ENCODE results near the gene ANO3.

The ANO3 gene

DNA sequence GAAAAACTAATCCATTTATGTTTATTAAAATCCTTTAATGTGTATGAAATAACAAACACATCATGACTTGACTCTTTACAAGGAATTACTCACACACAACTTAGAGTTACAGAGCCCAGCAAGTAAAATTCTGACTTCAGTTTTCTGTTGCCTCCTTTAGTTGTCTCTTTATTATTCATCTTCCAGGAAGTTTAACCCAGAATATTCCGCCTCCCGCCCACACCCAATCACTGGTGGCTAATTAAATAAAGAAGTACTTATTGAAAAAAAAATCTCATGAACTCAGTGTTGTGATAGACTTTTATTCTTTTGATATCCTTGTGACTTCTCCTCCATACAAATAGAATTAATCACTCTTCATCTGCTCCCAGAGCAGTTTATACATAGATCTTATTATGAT, 178.2 kb downstream of the ANO3 start:
- no peak for DNase-seq

DNA sequence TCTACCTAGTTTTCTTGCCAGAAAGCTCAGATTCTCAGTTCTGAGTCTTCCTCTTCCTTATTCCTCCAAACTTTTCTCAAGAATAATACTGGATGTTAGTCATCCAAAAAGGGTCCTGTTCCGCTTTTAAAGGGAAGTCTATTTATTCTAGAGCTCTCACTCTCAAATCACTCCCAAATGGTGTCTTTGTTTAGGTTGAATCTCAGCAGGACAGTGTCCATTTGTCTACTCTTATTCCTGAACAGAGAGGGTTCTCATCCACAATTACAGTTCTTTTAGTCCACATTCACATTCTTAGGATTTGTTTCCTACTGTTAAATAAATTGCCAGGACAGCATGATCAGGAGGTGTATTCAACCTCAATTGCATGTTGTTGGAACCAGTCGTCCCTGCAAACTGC, 178.8 kb downstream of the ANO3 start:
- DNase-seq: no peak

DNA sequence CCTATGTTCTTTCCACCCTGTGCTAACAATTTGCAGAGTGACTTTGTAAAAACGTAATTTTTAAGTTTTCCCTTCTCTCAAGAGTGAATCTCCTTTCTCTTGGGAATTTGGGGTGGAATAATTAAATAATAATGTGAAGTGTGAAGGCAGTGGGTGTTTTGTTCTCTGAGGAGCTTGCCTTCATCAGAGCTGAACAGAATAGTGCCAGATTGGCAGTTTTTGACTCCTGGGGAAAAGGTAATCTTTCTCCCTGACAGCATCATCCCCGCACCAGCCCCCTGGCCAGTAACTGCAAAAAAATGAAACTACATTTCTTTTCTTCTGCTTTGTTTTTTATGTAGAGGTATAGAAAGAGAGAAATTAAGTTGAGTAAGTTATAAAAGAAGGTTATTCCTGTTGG, 180.3 kb downstream of the ANO3 start:
- no peak for DNase-seq

DNA sequence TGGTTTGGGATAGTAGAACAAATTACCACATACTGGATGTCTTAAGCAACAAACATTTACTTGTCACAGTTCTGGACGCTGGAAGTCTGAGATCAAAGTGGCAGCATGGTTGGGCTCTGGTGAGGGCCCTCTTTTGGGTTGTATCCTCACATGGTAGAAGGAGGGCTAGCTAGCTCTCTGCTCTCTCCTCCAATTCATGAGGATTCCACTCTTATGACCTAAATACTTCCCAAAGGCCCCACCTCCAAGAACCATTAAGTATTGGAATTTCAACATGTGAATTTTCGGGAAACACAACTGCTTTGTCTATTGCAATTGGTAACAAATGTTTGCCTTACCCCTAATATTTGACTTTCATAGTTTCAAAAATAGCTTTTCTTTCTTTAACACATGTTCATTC, 187.5 kb downstream of the ANO3 start:
- DNase-seq: no peak

DNA sequence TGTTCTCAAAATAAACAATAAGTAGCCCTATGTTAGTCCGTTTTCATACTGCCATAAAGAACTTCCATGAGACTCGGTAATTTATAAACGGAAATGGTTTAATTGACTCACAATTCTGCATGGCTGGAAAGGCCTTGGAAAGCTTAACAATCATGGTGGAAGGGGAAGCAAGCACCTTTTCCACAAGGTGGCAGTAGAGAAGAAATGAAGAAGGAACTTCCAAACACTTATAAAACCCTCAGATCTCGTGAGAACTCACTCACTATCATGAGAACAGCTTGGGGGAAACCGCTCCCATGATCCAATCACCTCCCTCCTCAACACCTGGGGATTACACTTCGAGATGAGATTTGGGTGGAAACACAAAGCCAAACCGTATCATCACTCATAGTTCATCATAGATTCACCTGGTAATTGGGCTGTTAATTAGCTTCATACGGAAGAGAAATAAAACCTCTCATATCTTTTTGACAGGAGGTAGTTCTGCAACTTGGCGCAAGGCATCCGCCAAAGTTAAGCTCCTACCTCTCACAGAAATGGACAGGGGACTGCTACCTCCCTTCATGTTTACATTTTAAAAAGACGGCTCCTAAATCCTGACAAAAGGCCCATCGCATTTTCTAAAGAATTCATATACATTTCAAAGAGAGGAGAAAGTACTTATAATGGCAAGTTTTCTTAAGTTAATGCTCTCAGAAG, 191.1 kb downstream of the ANO3 start:
- peak; percentile 1 for DNase-seq

DNA sequence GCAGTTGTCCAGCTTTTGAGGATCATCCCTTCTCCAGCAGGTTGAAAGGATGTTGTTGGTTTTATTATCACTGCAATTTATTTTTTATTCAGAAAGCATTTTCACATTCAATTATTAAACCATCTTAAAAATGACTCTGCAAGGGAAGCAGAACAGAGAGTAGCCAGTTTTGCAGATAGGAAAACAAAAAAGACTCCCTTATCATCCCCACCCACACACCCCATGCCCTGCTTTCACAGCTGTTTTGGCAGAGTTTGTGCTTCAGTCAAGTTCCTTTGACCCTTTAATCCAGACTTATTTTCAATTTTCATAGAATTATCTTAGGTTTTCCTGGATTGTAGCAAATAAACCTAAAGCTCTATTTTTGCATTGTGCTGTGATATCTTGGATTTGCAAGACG, 195.8 kb downstream of the ANO3 start:
- no peak for DNase-seq

DNA sequence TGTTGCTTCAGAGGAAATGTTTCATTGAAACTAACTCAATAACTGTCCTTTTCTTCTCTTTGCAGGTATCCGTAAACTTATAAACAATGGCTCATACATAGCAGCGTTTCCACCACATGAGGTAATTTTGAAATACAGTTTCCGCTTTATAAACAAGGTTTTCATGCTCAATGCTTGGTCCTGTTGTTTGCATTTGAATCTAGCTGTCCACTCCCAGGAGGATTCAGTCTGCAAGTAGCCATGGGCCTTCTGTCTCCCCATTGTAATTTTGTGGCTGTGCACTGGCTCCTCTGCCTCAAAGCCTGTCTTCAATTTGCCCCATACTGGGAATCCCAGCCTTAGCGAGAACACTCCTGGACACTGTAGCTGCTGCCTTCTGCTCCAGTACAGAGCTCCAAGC, 205.4 kb downstream of the ANO3 start:
- no peak for DNase-seq

DNA sequence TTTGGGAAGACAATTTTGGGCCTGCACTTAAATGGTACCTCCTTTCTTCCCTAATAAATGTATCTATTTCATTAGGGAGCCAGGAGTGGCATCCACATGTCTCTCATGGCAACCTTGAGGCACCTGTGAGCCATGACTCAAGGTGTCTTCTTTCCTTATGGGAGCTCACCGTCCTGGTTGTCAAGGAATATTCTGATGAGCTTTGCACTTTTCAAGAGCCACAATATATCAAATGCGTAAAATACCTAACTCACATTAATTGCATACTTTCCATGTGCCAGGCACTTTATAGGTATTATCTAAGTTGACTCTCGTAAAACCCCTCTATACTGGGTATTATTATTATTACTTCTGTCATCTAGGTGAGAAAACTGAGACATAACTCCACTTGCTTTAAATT, 207.6 kb downstream of the ANO3 start:
- DNase-seq: no peak

DNA sequence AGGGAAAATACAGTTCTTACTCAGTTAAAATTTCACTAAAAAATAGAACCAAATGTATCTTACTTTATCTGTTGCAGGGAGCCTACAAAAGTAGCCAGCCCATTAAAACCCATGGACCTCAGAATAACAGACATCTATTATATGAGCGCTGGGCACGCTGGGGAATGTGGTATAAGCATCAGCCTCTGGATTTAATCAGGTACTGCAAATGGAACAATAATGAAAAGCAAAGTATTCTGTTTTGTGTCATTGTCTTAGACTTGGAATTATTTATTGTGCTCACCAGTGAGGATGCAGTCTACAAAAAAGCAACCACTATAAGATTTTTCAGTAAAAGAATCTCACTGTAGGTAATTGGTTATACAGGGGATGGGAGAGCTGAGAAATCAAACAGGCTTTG, 209.9 kb downstream of the ANO3 start:
- no peak for DNase-seq

DNA sequence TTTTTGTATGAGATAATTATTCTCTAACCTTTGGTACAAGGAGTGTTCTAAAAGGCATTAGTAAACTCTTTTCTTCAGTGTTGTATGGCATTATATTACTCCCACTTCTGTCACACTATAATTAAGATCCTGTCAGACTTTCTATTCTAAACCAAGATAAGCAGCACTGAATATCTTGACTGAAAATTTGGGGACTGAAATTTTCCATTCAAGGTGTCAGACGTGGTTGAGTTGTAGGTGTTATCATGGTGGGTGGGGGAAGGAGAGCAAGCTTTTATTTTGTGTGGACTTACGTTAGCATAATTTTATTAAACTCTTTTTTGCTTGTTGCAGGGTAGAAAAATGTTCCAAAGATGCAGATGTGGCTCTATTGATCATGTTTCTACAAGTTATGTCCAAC, 217.2 kb downstream of the ANO3 start:
- DNase-seq: no peak

DNA sequence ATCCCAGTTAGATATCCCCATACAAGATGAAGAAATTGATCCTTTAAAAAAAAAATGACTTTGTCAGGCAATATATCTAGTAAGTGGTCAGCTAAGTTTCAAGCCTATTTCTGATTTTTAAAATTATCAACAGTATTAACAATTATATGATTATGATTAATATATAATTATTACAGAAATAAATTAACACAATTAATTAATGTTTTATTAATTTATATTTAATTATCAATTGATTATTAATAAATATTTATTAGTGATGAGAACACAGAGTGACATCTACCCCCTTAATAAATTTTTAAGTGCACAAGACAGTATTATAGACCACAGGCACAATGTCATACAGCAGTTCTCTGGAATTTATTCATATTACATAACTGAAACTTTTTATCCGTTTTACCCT, 218.1 kb downstream of the ANO3 start:
- DNase-seq: no peak

DNA sequence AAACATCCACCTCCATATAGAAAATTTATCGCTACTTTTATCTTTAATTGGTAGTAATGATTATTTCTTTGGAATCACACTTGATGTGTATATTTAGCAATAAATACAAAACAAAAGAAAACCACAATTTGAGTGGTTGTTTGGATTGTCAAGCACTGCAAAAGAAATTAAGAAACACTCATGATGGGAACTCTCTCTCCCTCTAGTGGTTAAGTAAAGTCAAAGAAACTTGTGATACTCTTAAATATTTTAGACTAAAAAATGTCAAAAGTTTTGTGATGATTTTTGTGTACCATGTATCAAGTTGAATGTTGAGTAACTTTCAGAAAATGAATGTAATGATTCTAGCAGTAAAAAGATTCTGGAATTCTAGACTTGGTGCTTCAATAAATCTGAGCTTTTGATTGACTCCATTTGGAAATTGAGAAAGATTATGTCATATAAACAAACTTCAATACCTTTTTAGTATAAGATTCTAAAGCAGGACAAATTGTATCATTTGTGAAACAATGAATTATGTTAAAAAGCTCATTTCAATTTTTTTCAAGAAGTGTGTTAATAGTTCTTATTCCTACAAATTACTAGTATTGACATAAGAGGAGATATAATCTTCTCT, 219.4 kb downstream of the ANO3 start:
- DNase-seq: no peak

DNA sequence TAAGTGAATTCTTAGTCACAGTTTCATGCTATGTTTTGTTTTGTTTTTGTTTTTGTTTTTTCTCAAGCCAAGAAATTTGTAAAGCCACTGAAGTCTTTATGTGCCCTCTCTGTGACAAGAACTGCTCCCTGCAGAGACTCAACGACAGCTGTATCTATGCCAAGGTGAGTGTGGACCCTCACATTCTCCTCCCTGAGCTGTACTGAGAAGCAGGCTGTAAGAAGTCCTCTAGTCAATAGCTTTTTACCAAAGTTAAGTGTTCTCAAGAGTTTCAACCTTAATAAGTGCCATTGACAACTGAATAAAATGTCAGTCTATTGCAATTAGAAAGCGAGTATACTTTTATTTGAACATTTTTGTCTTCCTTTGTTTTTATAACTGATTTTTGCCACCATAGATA, 221.3 kb downstream of the ANO3 start:
- no peak for DNase-seq

DNA sequence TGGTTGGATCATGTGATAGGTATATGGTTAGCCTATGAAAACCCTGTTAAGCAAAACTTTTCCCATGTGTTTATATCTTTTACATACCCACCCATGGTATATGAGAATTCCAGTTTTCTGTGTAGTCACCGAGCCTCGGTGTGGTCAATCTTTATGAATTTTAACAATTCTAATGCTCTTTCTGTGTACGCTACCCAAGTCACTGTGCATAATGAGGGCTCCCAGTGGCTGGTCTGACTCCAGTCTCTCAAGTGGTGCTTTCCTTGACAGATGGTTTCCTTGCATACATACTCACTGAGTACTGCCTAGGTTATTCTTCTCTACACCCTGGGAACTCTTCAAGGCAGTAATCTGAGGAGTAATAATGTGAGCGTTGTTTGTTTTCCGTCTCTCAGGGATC, 222.5 kb downstream of the ANO3 start:
- DNase-seq: no peak

DNA sequence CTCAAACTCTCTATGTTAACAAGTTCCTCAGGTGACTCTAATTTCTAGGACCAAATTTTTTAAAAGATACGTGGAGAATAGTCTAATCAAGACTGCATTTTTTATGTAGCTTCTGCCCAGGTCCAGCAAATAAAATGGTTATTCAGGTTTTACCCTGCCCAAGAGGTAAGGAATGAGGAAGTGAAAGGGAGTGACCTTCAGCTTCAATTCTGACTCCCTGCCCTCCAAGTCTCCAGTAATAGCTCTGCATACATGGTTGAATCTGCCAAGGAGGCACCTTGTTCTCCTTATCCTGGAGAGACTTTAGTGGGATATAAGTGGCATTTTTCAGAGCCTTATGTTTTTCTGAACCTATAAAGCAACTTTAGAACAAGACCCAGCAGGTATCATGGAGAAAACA, 224.7 kb downstream of the ANO3 start:
- DNase-seq: no peak

DNA sequence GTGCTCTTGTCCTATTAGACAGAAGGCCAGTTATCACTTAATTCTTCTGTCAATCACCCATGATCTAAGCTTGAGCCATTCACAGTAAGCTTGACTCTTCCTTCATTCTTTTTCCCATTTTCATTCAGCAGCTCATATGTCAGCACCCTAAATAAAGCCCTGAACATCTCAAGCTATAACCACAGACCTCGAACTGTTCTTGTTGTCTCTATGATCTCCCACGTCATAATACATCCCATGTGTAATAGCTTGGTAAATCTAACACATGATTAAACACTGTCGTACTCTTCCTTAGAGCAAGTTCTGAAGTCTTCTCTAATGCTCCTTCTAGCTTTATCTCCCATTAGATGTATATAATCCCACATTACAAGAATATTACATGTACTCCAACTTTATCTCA, 225.7 kb downstream of the ANO3 start:
- DNase-seq: no peak

DNA sequence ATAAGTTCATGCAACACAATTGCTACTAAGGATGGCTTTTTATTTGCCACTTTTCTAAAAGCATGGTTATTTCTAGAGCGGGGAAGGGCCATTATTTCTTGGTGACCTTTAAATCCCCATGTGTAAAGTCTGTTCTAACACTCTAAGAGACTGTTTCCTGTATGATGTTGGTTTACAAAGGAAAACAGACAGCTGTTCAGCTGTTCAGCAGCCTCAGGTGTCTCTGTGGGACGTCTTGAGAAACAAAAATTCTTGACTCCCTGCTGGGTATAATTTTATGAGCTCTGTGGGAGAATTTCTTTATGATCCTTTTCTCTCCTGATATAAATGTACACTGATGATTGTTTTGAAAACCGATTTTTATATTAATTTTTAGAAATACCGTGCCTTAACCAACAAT, 226.3 kb downstream of the ANO3 start:
- no peak for DNase-seq

DNA sequence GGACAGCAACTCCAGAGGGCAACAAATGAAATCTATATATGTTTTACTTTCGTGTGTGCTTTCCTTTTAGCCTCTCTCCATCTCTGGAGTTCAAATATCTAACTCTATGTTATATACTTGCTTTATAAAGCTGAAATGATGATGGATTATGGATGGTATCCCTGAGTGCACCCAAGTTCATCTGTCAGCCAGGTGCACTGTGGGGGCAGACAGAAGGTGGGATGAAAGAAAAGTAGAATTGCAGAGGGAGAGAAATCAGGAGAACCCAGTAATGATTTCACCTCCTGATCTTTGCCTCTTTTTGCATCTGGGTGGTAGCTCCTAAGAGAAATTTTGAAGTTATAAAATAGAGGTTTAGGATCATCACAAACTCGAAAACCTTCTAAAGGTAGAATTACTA, 237.7 kb downstream of the ANO3 start:
- no peak for DNase-seq

DNA sequence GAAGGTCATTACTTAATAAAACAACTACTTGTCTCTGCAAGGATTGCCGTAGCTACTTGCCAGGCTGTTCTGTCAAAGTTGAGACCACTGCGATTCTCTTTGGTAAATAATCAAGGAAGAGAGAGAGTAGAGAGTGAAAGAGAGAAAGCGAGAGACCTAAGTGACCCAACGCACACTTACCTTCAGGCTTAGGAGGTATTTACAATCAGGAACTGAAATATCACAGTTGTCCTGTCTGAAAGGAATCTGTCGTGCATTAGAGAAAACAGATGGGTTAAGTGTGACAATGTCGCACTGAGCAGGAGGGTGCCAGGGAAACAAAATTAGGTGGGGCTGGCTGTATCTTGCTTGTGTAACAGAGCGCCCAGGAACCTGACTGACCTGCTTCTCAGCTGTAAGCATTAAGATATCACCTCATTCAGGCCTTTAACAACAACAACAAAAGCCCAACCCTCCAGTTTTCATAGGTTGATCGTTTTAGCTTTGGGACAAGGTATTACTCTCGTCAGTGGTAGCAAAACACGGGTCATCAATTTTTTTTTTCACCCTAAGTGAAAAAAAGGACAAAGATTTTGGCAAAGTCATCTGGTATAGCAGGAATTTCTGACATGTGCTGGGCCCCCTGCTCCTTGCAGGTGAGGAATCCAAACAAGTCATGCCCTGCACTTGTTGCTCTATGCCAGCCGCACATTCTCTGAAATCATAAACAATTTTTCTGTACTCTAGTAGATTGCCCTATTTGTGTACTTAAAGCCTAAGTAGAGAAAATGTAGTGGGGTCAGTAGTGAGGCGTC, 240.1 kb downstream of the ANO3 start, which contains the start of gene MUC15:
Gene MUC15 (minus strand): TSS at position 403 of the 794 bp plus-strand sequence. CDS start 5,169 bp downstream, outside the sequence.
- no peak for DNase-seq

DNA sequence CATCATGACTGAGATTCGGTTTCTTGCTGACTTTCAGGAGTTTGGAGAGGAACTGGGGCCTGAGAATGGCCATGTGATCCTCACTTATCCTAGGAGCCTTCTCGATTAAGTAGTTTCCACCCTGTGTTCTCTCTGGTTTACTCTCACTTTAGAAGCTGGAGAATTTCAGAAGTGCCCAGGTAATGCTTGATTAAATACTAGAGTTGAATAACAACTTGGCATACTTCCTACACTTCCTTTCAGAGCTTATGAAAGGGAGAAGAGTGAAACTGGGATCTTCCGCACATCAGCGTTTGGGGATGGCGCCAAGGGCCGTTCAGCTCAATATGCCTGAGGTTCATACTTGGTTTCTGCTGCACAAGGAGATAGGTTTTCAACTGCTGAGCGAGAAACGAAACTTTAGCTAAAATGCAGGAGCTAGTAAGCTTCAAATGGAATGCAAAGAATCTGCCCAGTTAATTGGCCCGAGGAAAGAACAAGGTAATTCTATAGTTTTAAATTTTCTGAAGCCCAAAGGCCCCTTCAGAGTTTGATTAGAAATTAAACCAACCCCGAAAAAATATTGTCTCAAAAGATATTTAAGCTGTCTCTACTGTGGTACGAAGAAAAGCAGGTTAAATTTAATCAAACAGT, 241.0 kb downstream of the ANO3 start:
- DNase-seq: no peak

DNA sequence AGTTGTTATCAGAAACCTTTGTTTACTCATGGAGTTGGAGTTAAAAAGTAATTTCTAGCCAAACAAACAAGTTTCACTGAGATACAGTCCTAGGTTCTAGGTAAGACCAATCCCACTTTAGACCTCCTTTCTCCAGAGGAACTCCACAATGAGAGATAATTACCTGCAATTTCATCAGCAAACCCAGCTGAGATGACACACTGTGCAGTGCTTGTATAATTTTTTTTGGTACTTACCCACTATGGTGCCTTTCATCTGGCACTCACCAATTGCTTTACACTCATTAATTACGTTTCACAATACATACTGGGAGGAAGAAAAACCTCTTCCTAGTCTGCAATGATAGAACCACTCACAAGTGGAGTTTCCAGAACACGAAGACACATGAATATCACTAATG, 242.0 kb downstream of the ANO3 start:
- DNase-seq: no peak

DNA sequence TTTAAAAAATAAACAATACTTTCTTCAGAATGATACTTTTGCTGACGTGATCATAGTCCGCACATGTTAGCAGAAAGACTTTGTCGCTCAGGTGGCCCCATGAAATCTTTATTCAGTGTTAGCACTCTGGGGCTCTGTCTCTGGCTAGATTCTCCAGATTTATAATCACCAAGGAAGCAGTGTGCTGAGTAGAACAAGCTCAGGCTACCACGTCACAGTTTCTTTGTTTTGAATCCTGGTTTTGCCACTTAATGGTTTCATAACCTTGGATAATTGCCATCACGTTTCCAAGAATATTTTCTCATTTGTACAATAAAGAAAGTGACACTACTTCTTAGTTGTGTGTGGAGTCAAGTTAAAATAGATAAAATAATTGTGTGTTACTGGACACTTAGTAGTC, 244.0 kb downstream of the ANO3 start:
- DNase-seq: no peak

DNA sequence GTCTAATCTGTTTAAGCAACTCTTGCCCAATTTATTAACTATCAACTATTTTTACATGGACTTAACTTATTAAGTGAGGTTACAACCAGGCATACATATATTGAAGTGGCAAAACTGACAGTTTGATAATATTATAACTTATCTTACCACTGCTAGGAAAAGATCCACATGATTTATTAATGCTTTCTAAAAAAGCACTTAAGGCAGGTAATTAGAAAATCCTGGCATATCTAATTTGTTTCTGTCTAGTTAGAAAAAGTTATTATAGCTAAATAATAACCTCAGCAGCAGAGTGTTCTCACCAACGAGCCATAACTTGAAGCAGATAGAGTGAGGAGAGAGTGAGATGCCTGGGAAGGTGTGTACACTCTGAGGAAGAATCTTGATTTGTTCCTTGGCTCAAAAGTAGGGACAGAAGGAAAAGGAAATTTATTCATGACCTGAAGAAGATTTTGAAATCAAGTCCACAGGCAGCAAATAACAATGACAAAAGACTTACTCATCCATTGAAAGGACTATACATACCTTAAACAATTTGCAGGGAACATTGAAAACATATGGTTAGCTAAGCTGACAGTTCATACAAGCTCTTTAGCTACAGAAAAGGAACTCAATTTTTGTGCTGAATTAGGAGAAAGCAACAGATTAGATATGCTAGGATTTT, 247.2 kb downstream of the ANO3 start:
- DNase-seq: no peak
